HEK293T (cell line): ENCODE data around the gene AGBL1.

Source experiments
- BHLHE40 ChIP-seq: fragments of 450-650 bp; IDR thresholded peaks from 2 replicates; pipeline ENCODE4 v1.6.1; 2016; ENCODE audit warnings: mild to moderate bottlenecking, moderate library complexity, borderline replicate concordance
- CTBP1 ChIP-seq: fragments of 450-650 bp; IDR thresholded peaks from 2 replicates; pipeline ENCODE4 v1.6.1; 2016; ENCODE audit warnings: borderline replicate concordance
- ELF4 ChIP-seq: fragments of 450-650 bp; IDR thresholded peaks from 2 replicates; pipeline ENCODE4 v1.6.1; 2017; ENCODE audit warnings: antibody characterized with exemption
- FOXA1 ChIP-seq: fragments of 450-650 bp; IDR thresholded peaks from 2 replicates; pipeline ENCODE4 v1.6.1; 2016; ENCODE audit warnings: mild to moderate bottlenecking
- FOXK2 ChIP-seq: fragments of 450-650 bp; IDR thresholded peaks from 2 replicates; pipeline ENCODE4 v1.6.1; 2016; ENCODE audit warnings: mild to moderate bottlenecking
- FOXM1 ChIP-seq: fragments of 450-650 bp; IDR thresholded peaks from 2 replicates; pipeline ENCODE4 v1.6.1; 2017; ENCODE audit warnings: mild to moderate bottlenecking, borderline replicate concordance
- LEF1 ChIP-seq: fragments of 450-650 bp; IDR thresholded peaks from 2 replicates; pipeline ENCODE4 v1.6.1; 2017; ENCODE audit warnings: mild to moderate bottlenecking, borderline replicate concordance
- NFRKB ChIP-seq: fragments of 450-650 bp; IDR thresholded peaks from 2 replicates; pipeline ENCODE4 v1.6.1; 2016; ENCODE audit warnings: mild to moderate bottlenecking, moderate library complexity
- SP1 ChIP-seq: fragments of 450-650 bp; IDR thresholded peaks from 2 replicates; pipeline ENCODE4 v1.6.1; 2017
- SUZ12 ChIP-seq: fragments of 450-650 bp; IDR thresholded peaks from 2 replicates; pipeline ENCODE4 v1.6.1; 2016; ENCODE audit warnings: mild to moderate bottlenecking
- TARDBP ChIP-seq: fragments of 450-650 bp; IDR thresholded peaks from 2 replicates; pipeline ENCODE4 v1.6.1; 2016

- TF ChIP-seq CTBP1 (no peak), FOXK2 (no peak), FOXA1 (no peak), BHLHE40 (no peak), FOXM1 (no peak), NFRKB (no peak), LEF1 (no peak), SP1 (no peak), TARDBP (no peak), SUZ12 (no peak), ELF4 (no peak)
Observed at GRCh38 chr15:86603466-86603865, 523.8 kb downstream of the AGBL1 start.
